GM18867 (cell line): ENCODE measurements around the gene CDR2.

Experiments
- ATAC-seq: cut with Tn5 transposase; IDR thresholded peaks from one replicate; pipeline ENCODE4 v1.9.1; 2021; ENCODE audit warnings: mild to moderate bottlenecking, moderate library complexity; ENCODE audit not compliant: unreplicated experiment

The CDR2 gene

GRCh38 chr16:22325598-22326368, 48.6 kb downstream of the CDR2 start:
- no peak for ATAC-seq

DNA sequence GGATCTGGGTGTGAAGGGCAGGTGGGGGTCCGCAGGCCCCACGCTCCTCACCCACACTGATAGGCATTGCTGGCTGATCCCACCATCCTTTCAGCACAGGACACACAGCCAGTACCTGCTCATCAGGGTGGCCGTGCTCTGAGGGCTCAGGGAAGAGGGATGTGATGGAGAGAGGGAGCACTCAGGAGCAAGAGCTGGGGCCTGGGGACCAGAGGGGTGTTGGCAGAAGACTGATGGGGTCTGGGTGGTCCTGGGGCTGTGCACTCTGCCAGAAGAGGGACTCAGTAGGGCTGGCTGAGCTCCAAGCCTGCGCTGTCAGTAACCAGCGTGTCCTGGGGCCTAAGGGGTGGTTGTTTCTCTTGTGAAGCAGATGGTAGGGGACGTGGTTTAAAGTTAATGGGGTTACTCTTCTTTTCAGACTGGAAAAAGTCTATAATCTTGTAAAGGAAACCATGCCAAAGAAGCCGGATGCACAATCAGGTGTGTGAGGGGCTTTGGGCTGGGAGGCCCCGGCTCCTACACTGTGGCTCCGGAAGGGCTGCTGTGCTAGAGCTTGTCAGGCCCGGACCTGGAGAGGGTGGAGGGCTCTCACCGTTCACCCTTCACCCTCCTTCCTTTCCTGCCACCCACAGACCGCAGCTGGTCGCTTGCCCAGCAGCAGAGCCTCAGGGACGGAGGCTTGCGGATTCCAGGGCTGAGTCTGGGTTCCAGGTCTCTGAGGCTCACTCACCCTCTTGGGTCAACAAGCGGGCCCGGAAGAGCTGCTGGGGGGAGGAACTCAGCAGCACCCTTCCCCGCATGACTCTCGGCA, 49.4 kb downstream of the CDR2 start:
- ATAC-seq: no peak

GRCh38 chr16:22323959-22324786, 50.2 kb downstream of the CDR2 start:
- no peak for ATAC-seq

GRCh38 chr16:22323173-22323958, 51.1 kb downstream of the CDR2 start:
- ATAC-seq: no peak

GRCh38 chr16:22322741-22323140, 51.7 kb downstream of the CDR2 start:
- ATAC-seq: no peak

GRCh38 chr16:22322021-22322471, 52.4 kb downstream of the CDR2 start:
- no peak for ATAC-seq

DNA sequence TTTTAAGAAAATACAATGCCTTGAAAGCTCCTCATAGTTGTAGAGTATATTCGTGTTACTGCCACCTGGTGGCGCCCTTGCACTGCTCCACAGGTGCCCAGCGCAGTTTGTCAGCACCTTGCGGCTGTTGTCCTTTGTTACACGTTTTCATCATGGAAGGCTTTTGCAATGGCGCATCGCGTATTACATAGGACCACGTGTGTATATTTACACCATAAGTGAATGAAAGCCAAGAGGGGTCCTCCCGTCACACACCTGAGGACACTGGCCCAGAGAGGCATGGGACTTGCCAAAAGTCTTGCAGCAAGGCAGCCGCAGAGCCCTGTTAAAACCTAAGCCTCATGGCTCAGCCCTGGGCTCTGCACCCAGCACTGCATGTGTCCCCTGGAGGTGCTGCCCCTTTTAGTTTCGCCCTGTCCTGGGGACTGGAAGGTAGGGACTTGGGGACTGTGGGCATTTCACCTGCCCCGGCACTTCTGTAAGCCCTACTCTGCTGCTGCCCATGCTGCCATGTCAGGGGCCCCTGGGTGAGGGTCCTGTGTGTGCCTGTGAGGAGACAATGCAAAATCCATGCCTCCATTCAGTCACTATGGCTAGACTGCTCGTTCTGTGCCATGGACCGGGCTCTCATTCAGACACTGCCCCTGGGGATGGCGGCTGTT, 52.9 kb downstream of the CDR2 start:
- no peak for ATAC-seq

- no peak for ATAC-seq
Measured at GRCh38 chr16:22320572-22321339, 53.7 kb downstream of the CDR2 start.

DNA sequence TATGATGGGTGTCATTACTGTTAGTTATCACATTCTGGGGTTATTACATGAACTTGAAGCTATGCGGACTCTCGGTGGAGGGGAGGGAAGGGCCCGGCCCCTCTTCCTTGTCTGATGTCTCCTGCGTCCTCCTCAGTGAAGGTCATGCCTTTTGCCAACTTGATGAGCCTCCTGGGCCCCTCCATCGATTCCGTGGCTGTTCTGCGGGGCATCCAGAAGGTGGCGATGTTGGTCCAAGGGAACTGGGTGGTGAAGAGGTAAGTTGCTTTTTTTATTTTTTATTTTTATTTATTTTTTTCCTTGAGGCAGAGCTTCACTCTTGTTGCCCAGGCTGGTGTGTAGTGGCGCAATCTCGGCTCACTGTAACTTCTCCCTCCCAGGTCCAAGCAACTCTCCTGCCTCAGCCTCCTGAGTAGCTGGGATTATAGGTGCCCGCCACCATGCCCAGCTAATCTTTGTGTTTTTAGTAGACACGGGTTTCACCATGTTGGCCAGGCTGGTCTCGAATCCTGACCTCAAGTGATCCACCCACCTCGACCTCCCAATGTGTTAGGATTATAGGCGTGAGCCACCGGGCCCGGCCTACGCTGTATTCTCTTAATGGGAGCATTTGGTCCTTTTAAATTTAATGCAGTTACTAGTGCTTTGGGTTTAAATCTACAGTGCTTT, 55.6 kb downstream of the CDR2 start:
- ATAC-seq: no peak

- ATAC-seq: no peak
Measured at GRCh38 chr16:22317625-22318024, 56.8 kb downstream of the CDR2 start.

- ATAC-seq: no peak
Measured at GRCh38 chr16:22317001-22317530, 57.4 kb downstream of the CDR2 start.

GRCh38 chr16:22316411-22316811, 58.0 kb downstream of the CDR2 start:
- ATAC-seq: no peak

DNA sequence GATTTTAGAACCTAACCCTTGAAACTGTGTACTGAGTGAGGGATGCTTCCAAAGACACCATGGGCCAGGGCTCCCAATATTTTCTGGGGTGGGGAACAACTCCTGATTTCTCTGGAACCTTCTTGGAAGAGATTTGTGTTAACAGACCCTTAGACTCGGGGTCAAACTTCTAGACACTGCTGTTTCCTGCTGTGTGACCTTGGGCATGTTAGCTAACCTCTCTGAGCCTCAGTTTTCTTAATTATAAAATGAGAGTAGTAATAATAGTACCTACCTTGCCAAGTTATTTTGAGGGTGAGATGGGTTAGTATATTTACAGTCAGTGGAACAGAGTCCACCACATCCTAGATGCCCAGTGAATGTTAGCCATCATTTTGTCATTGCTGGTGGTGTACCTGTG, 58.4 kb downstream of the CDR2 start:
- ATAC-seq: no peak

DNA sequence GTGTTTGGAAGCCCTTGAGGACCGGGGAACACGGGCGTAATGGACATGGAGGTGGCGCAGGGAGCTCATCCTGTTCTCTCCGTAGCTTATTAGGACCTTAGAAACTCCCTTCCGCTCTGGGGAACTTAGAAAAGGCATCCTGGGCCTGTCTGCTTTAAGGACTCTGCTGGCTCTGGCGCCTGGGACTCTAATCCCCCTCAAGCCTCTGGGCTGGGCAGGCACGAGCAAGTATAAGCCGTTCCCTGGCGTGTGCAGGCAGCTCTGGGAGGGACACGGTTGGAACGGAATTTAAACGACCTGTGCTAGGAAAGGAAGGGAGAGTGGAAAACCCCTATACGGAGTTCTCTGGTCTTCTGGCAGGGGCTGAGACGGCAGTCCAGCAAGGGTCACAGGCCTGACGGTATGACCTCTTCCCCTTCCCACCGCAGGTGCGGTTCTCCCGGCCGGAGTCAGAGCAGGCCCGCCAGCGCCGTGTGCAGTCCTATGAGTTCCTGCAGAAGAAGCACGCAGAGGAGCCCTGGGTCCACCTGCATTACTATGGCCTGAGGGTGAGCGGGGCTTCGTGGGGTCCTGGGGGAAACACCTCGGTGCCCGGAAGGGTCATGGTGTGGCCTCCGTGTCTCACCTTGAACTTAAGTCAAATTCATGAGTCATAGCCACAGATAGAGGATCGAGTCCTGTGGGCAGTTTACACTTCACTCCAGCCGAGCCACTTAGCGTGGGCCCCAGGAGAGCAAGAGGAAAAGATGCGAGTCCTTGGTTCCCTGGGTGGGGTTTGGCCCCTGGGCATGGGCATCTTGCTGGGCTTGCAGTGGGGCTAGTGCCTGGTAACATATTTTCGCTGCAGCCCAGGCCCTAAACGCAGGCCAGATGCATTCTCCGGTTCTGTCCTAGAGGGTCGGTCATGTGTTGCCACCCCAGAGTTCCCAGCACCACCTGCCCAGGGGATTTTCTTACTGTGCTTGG, 59.5 kb downstream of the CDR2 start:
- ATAC-seq: no peak

DNA sequence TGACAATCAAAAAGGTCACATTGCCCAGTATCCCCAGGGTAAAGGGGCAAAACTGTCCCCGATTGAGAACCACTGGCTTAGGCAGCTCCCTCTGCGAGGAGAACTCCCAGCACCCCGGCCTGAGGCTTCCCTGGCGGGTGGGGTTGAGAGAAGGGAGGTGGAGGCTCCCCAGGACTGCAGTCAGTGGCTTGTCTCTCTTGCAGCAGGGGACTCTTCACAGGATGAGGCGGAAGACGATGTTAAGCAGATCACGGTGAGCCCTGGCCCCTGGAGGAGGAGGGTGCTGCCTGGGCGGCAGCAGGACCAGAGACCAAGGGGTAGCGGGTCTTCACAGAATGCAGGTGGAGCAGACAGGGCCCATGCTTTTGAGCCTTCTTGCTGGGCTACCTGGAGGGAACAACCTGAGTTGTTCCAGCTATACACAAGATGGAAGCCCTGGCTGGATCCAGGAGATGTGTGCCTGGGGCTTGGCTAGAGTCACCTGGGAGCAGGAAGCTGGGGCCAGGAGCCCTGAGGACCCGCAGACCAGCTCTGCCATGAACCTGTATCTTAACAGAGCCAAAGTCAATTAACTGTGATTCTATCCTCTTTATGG, 60.4 kb downstream of the CDR2 start:
- no peak for ATAC-seq

DNA sequence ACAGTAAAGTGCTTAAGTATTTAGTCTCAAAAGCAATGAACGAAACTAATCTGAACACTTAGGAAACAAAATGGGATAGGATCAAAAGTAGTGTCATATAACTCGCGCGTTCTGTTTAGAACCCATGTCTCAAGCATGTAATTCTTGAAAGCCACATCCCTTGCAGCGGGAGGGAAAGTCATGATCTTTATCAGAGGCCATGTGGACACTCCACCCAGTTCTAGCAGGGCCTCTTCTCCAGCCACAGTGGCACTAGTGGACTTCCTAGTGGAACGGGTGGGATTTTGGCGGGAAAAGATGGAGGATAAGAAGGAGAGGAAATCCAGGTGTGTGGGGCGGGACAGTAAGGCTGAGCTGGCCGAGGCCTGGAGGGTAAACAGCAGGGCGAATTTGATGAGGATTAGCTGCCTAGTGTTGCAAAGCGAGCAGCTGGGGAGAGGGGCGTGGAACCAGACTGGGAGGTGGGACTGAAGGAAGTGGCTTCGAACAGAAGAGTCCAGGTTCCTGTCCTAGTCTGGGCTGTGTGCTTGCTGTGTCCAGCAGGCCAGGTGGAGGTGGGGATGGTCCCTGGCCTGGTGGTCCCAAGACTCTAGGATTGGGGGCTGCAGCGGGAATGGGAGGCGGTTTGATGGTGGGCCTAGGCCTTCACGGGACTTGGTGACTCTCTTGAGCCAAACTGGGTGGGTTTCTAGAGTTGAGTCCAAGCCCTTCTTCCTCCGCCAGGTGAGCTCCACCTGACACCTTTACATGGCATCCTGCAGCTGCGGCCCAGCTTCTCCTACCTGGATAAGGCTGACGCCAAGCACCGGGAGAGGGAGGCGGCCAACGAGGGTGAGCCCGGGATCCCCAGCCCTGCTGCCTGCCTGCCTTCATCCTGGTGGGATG, 61.3 kb downstream of the CDR2 start:
- no peak for ATAC-seq
